Iris pigment epithelial cell (primary cell): ENCODE data around the gene SPECC1L.
"Not testable (repeated sequence)": the region's sequence is repeated elsewhere in the genome, so short reads cannot be mapped to it uniquely, and the experiment has no call there.

ENCODE experiments used
- DNase-seq: peaks from one replicate; pipeline ENCODE4 v3.0.0-alpha.2; 2011; ENCODE audit warnings: low read depth

The SPECC1L gene

DNA sequence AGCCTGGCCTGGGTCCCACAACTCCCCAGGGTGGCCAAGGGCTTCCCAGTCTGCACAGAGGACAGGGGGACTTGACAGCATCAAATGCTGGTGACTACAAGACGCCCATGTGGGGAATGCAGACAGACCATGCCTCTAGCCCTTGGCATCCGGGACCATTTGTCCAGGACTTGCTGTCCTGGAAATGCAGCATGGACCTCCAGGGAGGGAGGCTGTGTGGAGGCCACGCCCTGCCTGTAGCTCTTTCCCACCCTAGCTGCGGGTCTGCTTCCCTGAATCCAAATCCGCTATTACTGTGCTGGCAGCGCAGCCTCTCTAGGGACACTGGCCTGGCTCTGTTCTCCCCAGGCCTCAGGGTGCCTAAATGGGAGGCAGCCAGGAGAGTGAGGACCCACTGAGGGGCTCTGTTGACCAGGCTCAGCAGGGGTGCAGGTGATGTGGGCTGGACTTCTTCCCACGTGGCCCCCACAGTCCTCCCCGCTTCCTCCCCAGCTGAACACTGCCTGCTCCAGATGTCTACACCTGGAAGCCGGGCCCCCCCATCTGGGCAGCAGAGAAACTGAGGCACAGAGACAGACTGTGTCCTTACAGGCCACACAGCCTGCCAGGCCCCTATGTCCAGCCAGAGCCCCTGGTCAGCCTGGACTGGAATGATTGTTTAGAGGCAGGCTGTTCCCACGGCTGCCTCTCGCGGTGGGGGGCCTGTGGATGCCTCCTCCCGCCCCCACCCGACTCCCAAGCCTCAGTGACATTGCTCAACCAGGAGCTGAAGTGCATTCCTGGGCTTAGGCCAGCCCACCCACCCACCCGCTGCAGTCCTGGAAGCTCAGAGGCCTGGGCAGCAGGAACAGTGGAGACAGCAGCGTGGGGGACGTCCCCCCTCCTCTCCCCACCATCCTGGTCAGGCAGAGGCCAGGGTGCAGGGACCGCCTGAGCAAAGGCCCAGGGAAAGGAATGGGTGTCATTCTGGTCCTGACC is 24.8 kb upstream of the SPECC1L start:
- peak; percentile 91 for DNase-seq

DNA sequence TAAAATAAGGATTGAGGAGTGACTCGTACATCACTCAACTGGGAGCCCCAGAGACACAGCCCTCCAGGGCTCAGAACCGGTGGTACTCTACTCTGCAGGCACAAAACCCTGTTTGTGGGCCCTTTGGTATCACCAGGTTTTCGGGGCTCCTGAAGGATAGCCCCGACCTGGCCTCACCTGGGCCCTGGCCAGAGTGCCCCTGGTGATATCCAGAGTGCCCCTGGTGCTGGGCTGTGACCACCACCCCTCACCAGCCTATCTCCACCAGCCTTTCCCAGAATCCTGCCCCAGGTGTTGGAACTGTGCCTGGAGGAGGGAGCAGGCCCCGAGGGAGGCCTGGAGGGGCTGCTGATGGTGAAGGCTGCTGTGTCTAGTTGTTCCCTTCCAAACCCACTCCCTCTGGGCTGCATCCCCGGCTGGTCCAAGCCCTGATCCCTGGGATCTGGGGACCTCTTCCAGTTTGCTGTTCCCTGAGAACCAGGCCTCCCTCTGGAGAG is 23.6 kb upstream of the SPECC1L start:
- peak; percentile 35 for DNase-seq

DNA sequence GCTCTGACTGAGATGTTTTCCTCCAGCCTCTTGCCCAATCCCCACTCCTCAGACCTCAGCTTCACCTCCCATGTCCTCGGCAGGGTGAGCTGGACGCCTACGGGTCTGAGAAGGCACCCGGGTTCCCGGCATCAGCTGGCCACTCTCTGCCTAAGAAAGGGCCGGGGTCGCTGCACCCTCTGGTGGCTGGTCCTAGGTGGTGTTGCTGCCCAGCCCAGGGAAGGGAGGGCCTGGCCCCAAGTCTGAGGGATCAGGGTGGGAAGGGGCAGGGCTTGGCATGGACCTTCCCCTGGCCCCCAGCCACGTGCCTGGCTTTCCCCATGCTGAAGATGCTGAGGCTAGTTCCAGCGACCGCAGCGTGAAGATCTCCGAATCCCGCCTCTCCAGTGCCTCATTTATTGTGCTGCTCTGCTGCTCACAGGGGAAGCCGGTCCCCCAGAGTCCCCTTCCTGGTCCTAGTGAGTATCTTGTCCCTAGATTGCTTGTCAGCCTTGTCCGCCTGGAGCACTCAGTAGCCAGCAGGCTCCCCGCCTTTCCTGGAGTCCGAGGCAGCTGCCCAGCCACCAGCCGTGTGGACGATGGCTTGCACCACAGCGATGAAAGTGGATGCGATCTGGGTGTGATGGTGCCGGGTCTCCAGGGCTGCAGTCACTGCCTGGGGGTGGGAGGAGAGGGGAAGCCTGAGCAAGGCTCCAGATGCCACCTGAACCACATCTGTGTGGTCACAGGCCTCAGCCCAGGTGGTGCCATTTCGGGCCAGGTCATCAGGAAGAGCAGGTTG is 22.9 kb upstream of the SPECC1L start:
- DNase-seq: peak; percentile 99

DNA sequence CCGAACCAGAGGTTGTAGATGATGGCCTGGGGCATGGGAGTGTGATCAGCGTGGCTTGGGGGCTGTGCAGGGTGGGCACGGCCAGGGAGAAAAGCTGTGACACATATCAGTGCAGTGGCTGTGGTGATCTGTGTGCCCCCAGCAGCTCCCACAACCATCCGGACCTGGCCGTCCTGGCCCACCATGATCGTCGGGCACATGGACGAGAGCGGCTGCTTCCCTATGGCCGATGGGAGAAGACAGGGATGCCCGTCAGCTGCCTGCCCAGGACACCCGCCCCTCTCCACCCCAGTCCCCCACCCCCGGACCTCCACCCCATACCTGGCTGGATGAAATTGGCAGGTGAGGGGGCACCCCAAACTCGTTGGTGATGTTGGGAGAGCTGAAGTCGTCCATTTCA is 22.0 kb upstream of the SPECC1L start:
- DNase-seq: not testable (repeated sequence)

DNA sequence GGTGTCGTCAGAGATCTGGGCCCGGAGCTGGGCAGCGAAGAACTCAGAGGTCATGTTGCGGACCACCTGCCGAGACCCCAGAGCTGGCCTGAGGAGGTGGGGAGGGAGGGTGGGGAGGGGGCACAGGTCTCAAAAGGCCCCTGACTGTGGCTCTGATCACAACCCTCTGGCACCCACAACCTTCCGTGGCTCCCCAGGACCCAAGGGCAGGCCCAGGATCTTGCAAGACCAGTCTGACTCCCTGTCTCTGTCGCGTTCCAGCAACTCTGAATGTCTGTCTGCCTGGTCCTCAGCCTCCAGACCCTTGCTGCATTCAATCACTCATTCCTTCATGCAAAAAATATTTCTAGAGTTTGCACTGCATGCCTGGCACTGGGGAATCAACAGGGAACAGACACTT is 21.2 kb upstream of the SPECC1L start:
- DNase-seq: not testable (repeated sequence)

DNA sequence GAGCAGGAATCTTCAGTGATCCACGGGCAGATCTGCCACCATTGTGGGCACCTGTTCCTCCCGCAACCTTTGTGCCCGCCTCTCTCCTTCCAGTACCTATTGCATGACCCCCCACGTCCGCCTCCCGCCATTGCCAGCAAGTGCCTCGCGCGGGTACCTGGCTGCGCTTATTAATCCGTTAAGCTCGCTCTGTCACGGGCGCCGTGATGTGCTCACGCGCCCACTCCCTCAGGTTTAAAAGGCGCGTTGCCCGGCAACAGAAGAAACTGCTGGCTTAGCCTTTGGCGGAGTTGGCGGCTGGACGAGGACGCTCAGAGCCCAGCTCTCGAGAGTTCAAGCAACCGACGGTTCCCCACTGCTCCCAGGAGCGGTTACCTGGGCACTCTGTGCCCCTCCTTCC is 19.3 kb upstream of the SPECC1L start:
- DNase-seq: not testable (repeated sequence)

DNA sequence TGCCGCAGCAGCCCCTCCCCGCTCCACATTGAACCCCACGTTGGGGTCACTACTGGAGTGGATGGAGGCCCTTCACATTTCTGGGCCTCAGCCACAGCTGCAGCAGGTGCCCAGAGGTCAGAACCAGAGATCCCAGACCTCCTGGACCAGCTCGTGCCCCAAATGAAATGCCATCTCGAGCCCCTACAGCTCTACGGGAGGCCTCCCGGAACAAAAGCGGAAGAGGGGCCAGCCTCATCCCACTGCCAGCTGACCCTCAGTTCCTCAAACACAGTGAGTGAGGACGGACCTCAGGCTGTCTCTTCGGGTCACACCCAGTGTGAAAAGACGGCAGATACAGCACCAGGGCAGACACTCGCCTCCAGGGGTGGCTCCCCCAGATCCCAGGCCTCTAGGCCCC is 17.5 kb upstream of the SPECC1L start:
- not testable (repeated sequence) for DNase-seq

DNA sequence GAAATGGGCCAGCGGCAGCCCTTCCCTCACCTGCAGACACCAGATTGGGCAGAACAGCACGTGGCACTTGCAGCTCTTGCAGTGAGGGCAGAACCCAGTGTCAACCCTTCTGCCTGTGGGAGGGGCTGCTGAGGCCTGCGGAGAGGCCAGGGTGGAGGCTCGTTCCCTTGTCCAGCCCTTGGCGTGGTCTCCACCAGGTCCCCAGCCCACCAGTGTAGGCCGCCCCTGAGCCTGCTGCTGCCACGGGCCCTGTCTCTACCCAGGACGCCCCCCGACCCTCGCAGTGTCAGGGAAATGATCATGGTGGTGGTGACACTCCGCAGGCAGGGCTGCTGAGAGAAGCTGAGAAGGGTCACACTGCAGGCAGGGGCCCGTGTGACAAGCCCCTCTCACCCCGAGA is 14.5 kb upstream of the SPECC1L start:
- DNase-seq: not testable (repeated sequence)

DNA sequence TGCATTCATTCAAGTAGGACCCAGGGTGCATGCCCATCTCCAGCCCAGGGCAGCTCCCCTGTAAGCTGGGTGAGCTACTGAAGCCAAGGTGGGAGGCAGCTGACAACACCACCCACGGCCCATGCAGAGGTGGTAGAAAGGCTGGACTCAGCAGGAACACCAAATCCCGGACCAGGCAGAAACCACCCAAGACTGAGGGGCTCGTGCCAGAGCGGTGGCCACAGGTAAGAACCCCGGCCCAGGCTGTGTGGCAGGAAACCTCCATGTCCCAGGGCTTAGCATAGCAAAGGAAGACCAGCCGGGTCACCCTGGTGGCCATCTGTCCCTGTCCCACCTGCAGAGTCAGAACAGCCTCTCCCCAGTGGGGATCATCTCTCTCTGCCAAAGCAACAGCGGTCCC is 13.9 kb upstream of the SPECC1L start:
- not testable (repeated sequence) for DNase-seq

DNA sequence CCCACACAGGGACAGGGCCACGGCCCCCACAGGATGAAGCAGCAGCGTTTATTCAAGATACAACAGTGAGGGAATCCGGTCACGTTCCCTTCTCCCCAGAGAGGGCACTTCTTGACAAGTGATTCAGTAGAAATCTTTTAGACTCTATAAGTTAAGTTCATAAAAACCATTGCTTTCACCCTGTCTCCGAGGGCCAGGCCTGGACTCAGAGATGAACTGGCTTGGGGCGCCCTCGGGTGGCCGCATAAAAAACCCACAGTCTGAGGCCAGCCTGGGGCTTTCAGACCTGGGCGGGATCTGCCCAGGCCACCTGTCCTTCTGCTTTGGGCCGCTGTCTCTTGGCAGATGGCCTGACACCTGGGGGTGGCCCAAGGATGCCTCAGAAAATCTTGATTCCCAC is 11.2 kb upstream of the SPECC1L start:
- DNase-seq: peak; percentile 75

DNA sequence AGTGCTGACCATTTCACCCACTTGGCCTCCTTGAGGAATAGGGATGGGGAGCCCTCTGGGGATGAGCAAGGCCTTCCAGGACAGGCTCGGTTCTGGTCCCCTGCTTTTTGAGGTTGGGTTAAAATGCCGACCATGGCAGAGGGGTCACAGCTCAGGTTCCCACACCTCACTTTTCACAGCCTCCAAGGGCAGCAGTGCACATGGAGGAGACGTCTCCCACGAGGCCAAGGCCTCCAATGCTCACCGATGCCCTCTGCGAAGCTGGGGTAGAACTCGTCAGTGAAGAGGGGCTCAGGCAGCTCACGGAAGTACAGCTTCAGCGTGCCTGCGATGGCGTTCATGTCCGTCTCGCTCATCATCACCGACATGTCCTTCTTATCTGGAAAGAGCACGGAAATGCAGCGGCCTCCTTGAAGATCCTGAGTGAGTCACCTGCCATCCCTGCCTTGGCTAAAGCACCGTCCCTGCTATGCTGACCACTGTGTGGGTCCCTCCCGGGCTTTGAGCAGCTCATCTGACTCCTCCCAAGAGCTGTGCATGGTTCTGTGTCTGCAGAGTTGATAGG is 8.4 kb upstream of the SPECC1L start:
- DNase-seq: not testable (repeated sequence)

DNA sequence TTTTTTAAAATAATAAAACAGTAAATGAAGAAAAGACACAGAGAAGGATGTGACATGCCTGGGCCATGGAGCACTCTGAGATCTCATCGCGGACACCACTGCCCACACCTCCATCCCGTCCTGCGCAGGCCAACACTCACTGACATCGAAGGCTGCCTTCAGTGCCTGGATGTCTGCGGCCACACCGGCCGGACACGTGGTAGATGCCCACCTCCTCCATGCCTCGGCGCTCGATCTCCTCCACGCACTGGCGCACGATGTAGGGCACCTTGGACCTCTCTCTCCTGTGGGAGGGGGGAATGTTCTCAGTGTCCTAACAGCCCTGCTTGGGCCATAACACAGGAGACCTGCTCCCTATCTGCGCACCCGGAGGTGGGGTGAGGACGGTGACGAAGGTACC is 7.2 kb upstream of the SPECC1L start:
- not testable (repeated sequence) for DNase-seq

DNA sequence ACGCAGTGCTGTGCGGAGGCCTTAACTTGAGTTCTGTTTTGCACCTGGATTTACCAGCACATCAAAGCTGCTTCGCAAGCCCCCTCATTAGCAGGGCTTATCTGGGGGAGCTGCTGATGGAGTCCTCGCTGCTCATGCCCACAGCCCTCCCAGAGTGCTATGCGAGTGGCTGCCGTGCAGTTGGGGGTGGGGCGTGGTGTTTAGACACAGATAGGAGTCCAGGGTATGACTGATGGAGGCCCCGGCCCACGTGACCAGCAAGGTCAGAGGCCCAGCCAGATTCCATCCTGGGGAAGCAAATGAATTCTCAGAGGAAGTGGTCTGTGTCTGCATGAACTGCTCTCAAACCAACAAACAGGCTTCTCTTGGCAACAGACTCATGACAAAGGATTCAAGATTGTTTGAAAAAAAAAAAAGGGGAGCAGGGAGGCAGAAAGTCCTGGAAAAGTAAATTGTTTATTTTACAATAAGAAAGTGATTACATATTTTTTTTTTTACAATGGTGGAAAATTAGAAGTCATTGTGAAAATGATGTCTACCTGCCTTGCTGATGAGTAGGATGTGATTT is 6.2 kb upstream of the SPECC1L start:
- DNase-seq: not testable (repeated sequence)

DNA sequence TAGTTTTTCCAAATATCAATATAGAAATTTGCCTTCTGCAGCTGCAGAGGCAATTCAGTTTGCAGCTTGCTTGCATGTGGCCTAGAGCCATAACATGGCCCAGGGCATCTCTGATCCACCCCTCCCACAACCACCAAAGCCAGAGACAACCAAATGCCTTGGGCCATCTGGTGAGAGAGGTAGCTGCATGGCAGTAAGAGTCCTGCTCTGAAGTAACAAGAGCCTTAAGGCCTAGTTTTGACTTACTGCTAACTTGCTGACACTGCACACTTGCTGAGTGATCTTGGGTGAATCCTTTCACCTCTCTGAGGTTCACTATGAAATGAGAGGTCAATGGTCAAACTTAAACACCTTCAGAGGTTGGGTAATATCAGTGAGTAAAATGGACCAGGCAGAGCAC is 4.9 kb upstream of the SPECC1L start:
- no peak for DNase-seq

DNA sequence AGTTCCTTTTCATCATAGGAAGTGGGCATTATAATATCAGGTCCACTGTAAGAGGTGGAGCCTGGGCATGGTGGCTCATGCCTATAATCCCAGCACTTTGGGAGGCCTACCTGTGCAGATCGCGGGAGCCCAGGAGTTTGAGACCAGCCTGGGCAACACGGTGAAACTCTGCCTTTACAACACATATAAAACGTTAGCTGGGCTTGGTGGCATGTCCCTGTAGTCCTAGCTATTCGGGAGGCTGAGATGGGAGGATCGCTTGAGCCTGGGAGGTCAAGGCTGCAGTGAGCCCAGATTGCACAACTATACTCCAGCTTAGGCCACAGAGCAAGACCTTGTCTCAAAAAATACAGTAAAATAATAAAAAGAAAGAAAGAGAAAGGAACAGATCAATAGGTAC is 4.1 kb upstream of the SPECC1L start:
- not testable (repeated sequence) for DNase-seq

DNA sequence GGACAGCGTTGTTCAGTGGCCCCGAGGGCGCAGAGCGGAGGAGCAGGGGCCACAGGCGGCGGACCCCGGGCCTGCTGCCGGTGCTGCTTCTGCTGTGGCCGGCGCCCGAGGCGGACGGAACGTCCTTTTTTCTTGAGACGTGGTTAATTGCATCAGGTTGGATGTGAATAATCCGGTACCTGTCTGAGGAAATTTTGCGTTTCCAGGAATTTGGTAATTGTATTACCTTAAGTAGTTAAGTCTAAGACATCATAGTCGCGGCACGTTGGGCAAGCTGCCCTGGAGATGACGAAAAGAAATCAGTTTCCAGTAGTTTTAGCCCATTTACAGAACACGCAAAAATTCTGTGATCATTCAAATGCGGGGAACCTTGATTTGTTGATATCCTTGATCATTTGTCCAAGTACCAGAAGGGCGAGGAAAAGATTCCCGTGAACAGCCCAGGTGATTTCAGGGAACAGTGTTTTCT is 789 bp downstream of the SPECC1L start:
- DNase-seq: peak; percentile 33

DNA sequence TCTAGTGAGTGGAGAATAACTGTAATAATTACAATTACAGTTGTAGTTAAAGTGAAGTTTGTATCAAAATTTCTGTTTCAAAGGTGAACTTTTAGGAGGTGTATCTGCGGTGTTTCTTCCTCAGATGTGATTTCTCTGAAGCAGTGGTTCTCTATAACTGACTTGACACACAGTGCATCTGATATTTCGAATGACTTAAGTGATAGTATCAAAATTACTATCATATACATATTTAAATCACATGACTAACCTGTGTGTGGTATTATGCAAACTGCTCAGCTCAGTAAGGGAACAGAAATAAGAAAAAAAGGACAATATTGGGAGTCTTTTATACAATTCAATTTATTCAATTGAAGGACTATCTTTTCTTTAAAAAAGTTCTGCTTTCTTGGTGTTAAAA is 2.4 kb downstream of the SPECC1L start:
- DNase-seq: not testable (repeated sequence)

DNA sequence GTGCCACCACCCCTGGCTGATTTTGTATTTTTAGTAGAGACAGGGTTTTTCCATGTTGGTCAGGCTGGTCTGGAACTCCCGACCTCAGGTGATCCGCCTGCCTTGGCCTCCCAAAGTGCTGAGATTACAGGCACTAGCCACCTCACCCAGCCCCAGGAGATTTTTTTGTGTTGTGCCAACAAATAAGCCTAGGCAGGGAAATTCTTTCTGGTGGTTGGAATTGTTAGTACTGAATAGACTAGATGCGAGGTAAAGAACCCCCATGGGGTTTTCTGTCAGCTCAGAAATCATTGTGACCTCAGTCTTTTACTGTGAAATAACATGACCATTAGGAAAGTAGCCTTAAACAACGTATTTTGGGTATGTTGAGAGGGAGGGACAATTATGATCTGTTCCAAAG is 3.3 kb downstream of the SPECC1L start:
- DNase-seq: not testable (repeated sequence)

DNA sequence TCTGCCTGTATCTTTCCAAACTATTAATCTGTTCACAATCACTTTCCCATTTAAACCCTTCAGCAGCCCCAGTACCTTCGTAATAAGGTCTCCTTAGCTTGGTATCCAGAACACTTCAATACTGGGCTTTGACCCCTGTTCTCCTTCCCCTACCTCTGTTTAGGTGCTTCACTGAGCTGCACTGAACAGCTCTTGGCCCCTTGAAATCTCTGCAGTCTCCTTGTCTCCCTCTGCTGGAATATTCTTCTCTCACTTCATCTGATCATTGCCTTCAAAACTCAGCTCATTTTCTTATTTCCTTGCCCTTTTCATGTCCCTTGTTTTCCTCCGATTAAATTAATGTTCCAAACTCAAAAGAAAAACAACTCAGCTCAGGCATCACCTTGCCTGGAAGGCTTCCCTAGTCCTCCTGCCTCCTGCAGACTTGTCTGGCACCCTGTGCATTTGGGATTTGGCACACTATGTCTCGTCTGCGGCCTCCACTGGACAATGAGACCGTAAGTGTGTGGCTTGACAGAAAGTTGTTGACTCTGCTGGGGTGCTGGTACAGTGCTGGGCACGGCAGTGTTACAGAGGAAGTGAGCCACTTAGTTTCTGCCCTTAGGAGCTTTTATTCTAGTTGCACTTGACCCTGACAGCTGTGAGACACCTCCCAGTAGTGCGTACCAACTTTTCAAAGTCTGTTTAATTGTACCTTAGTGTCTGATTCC is 4.2 kb downstream of the SPECC1L start:
- not testable (repeated sequence) for DNase-seq

DNA sequence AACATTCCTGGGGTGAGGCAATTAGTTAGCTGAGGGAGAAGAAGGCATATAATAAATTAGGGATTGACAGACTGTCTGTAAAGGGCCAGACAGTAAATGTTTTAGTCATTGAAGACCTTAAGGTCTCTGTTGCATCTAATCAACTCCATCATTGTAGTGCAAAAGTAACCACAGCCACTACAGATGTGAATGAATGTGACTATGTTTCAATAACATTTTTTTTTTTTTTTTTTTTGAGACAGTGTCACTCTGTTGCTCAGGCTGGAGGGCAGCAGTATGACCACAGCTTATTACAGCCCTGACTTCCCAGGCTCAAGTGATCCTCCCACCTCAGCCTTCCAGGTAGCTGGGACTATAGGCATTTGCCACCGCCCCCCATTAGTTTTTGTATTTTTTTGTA is 9.7 kb downstream of the SPECC1L start:
- not testable (repeated sequence) for DNase-seq

DNA sequence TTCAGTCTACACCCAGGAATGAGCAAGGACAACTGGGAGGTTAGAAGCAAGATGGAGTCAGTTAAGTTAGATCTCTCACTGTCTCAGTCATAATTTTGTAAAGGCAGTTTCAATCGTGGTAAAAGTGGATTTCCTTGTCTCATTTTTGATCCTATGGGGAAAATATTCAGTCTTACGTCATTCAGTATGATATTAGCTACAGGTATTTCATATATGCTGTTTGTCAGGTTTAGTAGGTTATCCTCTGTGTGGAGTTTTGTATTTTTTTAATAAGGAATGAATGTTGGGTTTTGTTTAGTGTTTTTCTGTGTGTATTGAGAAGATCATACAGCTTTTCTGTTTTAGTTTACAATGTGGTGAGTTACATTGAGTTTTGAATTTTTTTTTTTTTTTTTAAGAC is 11.8 kb downstream of the SPECC1L start:
- DNase-seq: no peak
